GM23338 (cell line): ENCODE measurements around the gene MYCN. TPM values are rescaled to one million over a fixed set of nuclear protein-coding genes. Genes with fewer than 3 reads are reported as not detected.

Experiments
- ATAC-seq: fragments of 200-7000 bp; cut with Tn5 transposase; 3 replicates; pipeline ENCODE4 v1.9.1; 2020
- DNase-seq: peaks from one replicate; pipeline ENCODE4 v3.0.0-alpha.2; 2015; ENCODE audit warnings: low spot score
- H2AFZ ChIP-seq: fragments of 200-600 bp; sonication (generic); 2 replicates; pipeline ENCODE4 v1.8.0; 2016; ENCODE audit warnings: antibody characterized with exemption, mild to moderate bottlenecking, moderate library complexity
- H3F3A ChIP-seq: fragments of 200-600 bp; sonication (generic); replicated peaks from 2 replicates; pipeline ENCODE4 v1.8.0; 2017; ENCODE audit warnings: antibody characterized with exemption, mixed run types, low read depth
- H3K27ac ChIP-seq: fragments of 200-600 bp; sonication (generic); 2 replicates; pipeline ENCODE4 v1.6.1; 2016; ENCODE audit warnings: low read depth
- H3K27me3 ChIP-seq: fragments of 200-600 bp; sonication (generic); 2 replicates; pipeline ENCODE4 v1.8.0; 2016; ENCODE audit warnings: mild to moderate bottlenecking, mixed run types, moderate library complexity; ENCODE audit not compliant: insufficient read depth
- H3K36me3 ChIP-seq: fragments of 200-600 bp; sonication (generic); 2 replicates; pipeline ENCODE4 v1.8.0; 2016; ENCODE audit warnings: mild to moderate bottlenecking; ENCODE audit not compliant: insufficient read depth
- H3K4me1 ChIP-seq: fragments of 200-600 bp; sonication (generic); 2 replicates; pipeline ENCODE4 v1.8.0; 2016; ENCODE audit warnings: mild to moderate bottlenecking, moderate library complexity; ENCODE audit not compliant: insufficient read depth
- H3K4me2 ChIP-seq: fragments of 200-600 bp; sonication (generic); 2 replicates; pipeline ENCODE4 v1.7.1; 2017; ENCODE audit warnings: mixed run types
- H3K4me3 ChIP-seq: fragments of 200-600 bp; sonication (generic); 2 replicates; pipeline ENCODE4 v1.6.1; 2016; ENCODE audit warnings: mixed run types
- H3K79me2 ChIP-seq: fragments of 200-600 bp; sonication (generic); replicated peaks from 2 replicates; pipeline ENCODE4 v1.8.0; 2017; ENCODE audit warnings: mild to moderate bottlenecking; ENCODE audit not compliant: insufficient read depth
- H3K9me2 ChIP-seq: fragments of 200-600 bp; sonication (generic); 2 replicates; pipeline ENCODE4 v1.8.0; 2017; ENCODE audit not compliant: insufficient read depth
- H4K20me1 ChIP-seq: fragments of 200-600 bp; sonication (generic); replicated peaks from 2 replicates; pipeline ENCODE4 v1.8.0; 2017; ENCODE audit warnings: mild to moderate bottlenecking; ENCODE audit not compliant: insufficient read depth
- H3K27ac Mint-ChIP-seq: 2 replicates; pipeline ENCODE4 v1.8.0; 2020; ENCODE audit warnings: inconsistent platforms, mild to moderate bottlenecking, moderate library complexity, mixed read lengths
- H3K27me3 Mint-ChIP-seq: 3 replicates; pipeline ENCODE4 v1.8.0; 2022; ENCODE audit warnings: low read depth, mild to moderate bottlenecking, moderate library complexity, mixed read lengths, inconsistent platforms; ENCODE audit not compliant: insufficient read depth, poor library complexity
- H3K36me3 Mint-ChIP-seq: 3 replicates; pipeline ENCODE4 v1.8.0; 2021; ENCODE audit warnings: low read depth, mild to moderate bottlenecking, inconsistent platforms, moderate library complexity, mixed read lengths
- H3K4me1 Mint-ChIP-seq: 3 replicates; pipeline ENCODE4 v1.8.0; 2020; ENCODE audit warnings: mild to moderate bottlenecking, inconsistent platforms, mixed read lengths
- H3K4me3 Mint-ChIP-seq: 3 replicates; pipeline ENCODE4 v1.8.0; 2021; ENCODE audit warnings: moderate library complexity, mild to moderate bottlenecking, inconsistent platforms, mixed read lengths
- H3K9me3 Mint-ChIP-seq: 3 replicates; pipeline ENCODE4 v1.8.0; 2020; ENCODE audit warnings: moderate library complexity, mild to moderate bottlenecking, inconsistent platforms, mixed read lengths
- CTCF ChIP-seq, 2 experiments: fragments of 200-600 bp in 1 of 2; sonication (generic) in 1 of 2; conservative IDR thresholded peaks; 2 replicates each; pipeline versions ENCODE4 v1.5.1 to v1.6.1; 2016 to 2017; ENCODE audit warnings: antibody characterized with exemption in 2 of 2, low read depth in 2 of 2, mild to moderate bottlenecking in 2 of 2, moderate library complexity in 1 of 2
- ETS1 ChIP-seq: IDR thresholded peaks from 2 replicates; pipeline ENCODE4 v1.6.1; 2016; ENCODE audit warnings: antibody characterized with exemption
- EZH2 ChIP-seq: fragments of 200-600 bp; sonication (generic); IDR thresholded peaks from one replicate; pipeline ENCODE4 v1.8.0; 2017; ENCODE audit warnings: antibody characterized with exemption, mild to moderate bottlenecking, low read depth; ENCODE audit not compliant: unreplicated experiment
- NANOG ChIP-seq: IDR thresholded peaks from 2 replicates; pipeline ENCODE4 v1.6.1; 2016; ENCODE audit warnings: antibody characterized with exemption, borderline replicate concordance
- POLR2AphosphoS5 ChIP-seq: IDR thresholded peaks from 2 replicates; pipeline ENCODE4 v1.6.1; 2016; ENCODE audit warnings: antibody characterized with exemption, low read depth
- REST ChIP-seq: IDR thresholded peaks from one replicate; pipeline ENCODE4 v1.6.1; 2018; ENCODE audit warnings: antibody characterized with exemption; ENCODE audit not compliant: unreplicated experiment
- polyA plus RNA-seq: library from polyadenylated mRNA; unstranded; fragments of >200 nt; fragmentation: Nextera tagmentation; extraction: Ambion mirVana; gene quantifications from 2 replicates; pipeline ENCODE4 v1.2.1, GENCODE V29; 2016
- total RNA-seq: library from RNA; depleted of rRNA; stranded (reverse); fragments of >200 nt; shearing (Covaris generic); gene quantifications from 2 replicates; pipeline ENCODE4 v1.2.3, GENCODE V29; 2014

MYCN gene
- total and polyA plus RNA-seq, 2 experiments from 2014 or later = 50.8 to 145 TPM

DNA sequence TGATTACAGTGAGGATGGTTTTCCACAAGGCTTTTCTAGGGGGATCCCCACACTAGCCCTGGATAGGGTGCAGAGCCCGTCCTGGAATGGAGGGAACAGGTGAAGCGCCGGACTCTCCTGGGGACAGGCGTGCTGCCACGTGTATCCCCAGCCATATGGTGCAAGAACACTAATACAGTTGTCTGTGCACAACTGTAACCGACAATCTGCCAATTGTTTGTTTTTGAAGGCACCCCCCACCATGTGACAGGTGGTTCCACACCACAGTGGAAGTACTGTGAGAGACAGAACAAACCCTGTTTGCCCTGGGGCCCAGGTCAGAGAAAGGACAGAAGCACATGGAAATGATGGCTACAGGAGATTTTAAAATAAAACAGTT is 52.9 kb downstream of the MYCN start:
- H3K4me1 Mint-ChIP-seq = peaks cover 30% of the 10 kb centered on the region
- peaks cover 22% of the 10 kb centered on the region for H3K4me1 ChIP-seq
- no peak for TF ChIP-seq ETS1
- TF ChIP-seq EZH2 = no peak
- no peak for TF ChIP-seq CTCF (conservative IDR thresholded peaks at IDR 0.05; ENCODE audit: low read depth in 2 of 2)
- no peak for TF ChIP-seq REST
- TF ChIP-seq POLR2AphosphoS5 = no peak
- no peak overlapping the region for H3K27ac ChIP-seq
- no peaks in the 10 kb centered on the region for H3K9me3 Mint-ChIP-seq
- H4K20me1 ChIP-seq = no peaks in the 10 kb centered on the region
- no peaks in the 10 kb centered on the region; the same call in 2 of the 3 replicates for H3K36me3 Mint-ChIP-seq
- no peak overlapping the region for H3K4me3 ChIP-seq
- H3K36me3 ChIP-seq = no peaks in the 10 kb centered on the region
- no peak overlapping the region for H3K27ac Mint-ChIP-seq
- ATAC-seq (no peak), DNase-seq (no peak)
- peaks cover 5% of the 10 kb centered on the region for H3K27me3 Mint-ChIP-seq
- H3K4me3 Mint-ChIP-seq = no peak overlapping the region
- H3F3A ChIP-seq = no peaks in the 10 kb centered on the region
- H3K79me2 ChIP-seq = no peaks in the 10 kb centered on the region
- H3K9me2 ChIP-seq = no peaks in the 10 kb centered on the region
- H2AFZ ChIP-seq = no peak overlapping the region; the same call in 1 of the 2 replicates
- H3K4me2 ChIP-seq = no peak overlapping the region
- no peaks in the 10 kb centered on the region for H3K27me3 ChIP-seq

GRCh38 chr2:15993666-15994065 is 53.3 kb downstream of the MYCN start:
- no peak overlapping the region for H3K27ac Mint-ChIP-seq
- H3K36me3 Mint-ChIP-seq = no peaks in the 10 kb centered on the region; the same call in 2 of the 3 replicates
- Histone ChIP-seq H3K27me3 (no peaks in the 10 kb centered on the region), H3K9me2 (no peaks in the 10 kb centered on the region), H3K36me3 (no peaks in the 10 kb centered on the region), H4K20me1 (no peaks in the 10 kb centered on the region), H2AFZ (no peak overlapping the region), H3K79me2 (no peaks in the 10 kb centered on the region), H3K27ac (no peak overlapping the region), H3F3A (no peaks in the 10 kb centered on the region), H3K4me2 (no peak overlapping the region), H3K4me1 (peaks cover 22% of the 10 kb centered on the region), H3K4me3 (no peak overlapping the region)
- DNase-seq = no peak
- H3K4me3 Mint-ChIP-seq = no peak overlapping the region
- peaks cover 5% of the 10 kb centered on the region for H3K27me3 Mint-ChIP-seq
- peaks cover 30% of the 10 kb centered on the region for H3K4me1 Mint-ChIP-seq
- H3K9me3 Mint-ChIP-seq = no peaks in the 10 kb centered on the region
- ATAC-seq = no peak
- TF ChIP-seq REST (no peak), NANOG (no peak)
